IMR-90 (cell line): ENCODE results near the gene KCNMA1. TPM values are rescaled to one million over a fixed set of nuclear protein-coding genes. Genes with fewer than 3 reads are reported as not detected.

Experiments used
- ATAC-seq: fragments of 200-7000 bp; cut with Tn5 transposase; 2 replicates; pipeline ENCODE4 v1.9.1; 2020; ENCODE audit warnings: low read depth, mild to moderate bottlenecking, moderate library complexity
- BruUV-seq: library from RNA; stranded (reverse); fragments of 400-500 nt; replicated peaks from 2 replicates; lab custom pipeline; 2021; lab: Mats Ljungman, UMichigan
- CTCF ChIA-PET: fragments of 300-600 bp; formaldehyde crosslinking; extraction: SDS; loops from one replicate; lab custom pipeline; 2021; ENCODE audit warnings: antibody characterized with exemption; lab: Yijun Ruan, JAX
- POLR2A ChIA-PET: fragments of 300-600 bp; sonication (Branson Sonifier 250); formaldehyde crosslinking; loops from one replicate; lab custom pipeline; 2022; ENCODE audit warnings: antibody characterized with exemption; ENCODE audit not compliant: unreplicated experiment; lab: Charles Lee
- DNase-seq: peaks from one replicate; pipeline ENCODE4 v3.0.0; 2013
- H2AFZ ChIP-seq: replicated peaks from 2 replicates; pipeline ENCODE3; 2013; ENCODE audit warnings: low read length, mild to moderate bottlenecking; ENCODE audit not compliant: poor library complexity
- H2AK5ac ChIP-seq: 2 replicates; pipeline ENCODE4 v1.6.1; 2013; ENCODE audit warnings: low read depth, low read length, inconsistent platforms
- H2AK9ac ChIP-seq: replicated peaks from 2 replicates; pipeline ENCODE3; 2013; ENCODE audit warnings: mild to moderate bottlenecking, low read depth, low read length, moderate library complexity; ENCODE audit not compliant: poor library complexity
- H2BK120ac ChIP-seq: 2 replicates; pipeline ENCODE4 v1.6.1; 2013; ENCODE audit warnings: low read depth, low read length, inconsistent platforms
- H2BK15ac ChIP-seq: 3 replicates; pipeline ENCODE4 v1.6.1; 2013; ENCODE audit warnings: low read depth, low read length, inconsistent platforms
- H2BK20ac ChIP-seq: 2 replicates; pipeline ENCODE4 v1.6.1; 2013; ENCODE audit warnings: low read depth, mild to moderate bottlenecking, inconsistent platforms, low read length, moderate library complexity
- H2BK5ac ChIP-seq: 2 replicates; pipeline ENCODE4 v1.6.1; 2013; ENCODE audit warnings: mild to moderate bottlenecking, low read depth, low read length, inconsistent platforms; ENCODE audit not compliant: poor library complexity, severe bottlenecking
- H3K14ac ChIP-seq: replicated peaks from 2 replicates; pipeline ENCODE4 v1.6.1; 2013; ENCODE audit warnings: low read depth, low read length, inconsistent platforms
- H3K18ac ChIP-seq: 2 replicates; pipeline ENCODE4 v1.6.1; 2013; ENCODE audit warnings: low read depth, low read length, control low read depth
- H3K23ac ChIP-seq: 2 replicates; pipeline ENCODE4 v1.6.1; 2013; ENCODE audit warnings: low read depth, low read length, inconsistent platforms
- H3K27ac ChIP-seq: 2 replicates; pipeline ENCODE4 v1.5.1; 2013; ENCODE audit warnings: mild to moderate bottlenecking, control low read depth, low read length; ENCODE audit not compliant: insufficient read depth
- H3K27me3 ChIP-seq: 2 replicates; pipeline ENCODE4 v1.6.1; 2013; ENCODE audit warnings: low read length; ENCODE audit not compliant: control insufficient read depth, insufficient read depth
- H3K36me3 ChIP-seq: 2 replicates; pipeline ENCODE4 v1.6.1; 2013; ENCODE audit warnings: low read length, mixed read lengths; ENCODE audit not compliant: control insufficient read depth, insufficient read depth
- H3K4ac ChIP-seq: 2 replicates; pipeline ENCODE4 v1.6.1; 2013; ENCODE audit warnings: low read depth, low read length, inconsistent platforms
- H3K4me1 ChIP-seq: 2 replicates; pipeline ENCODE4 v1.6.1; 2013; ENCODE audit warnings: low read length, mixed read lengths; ENCODE audit not compliant: control insufficient read depth, insufficient read depth
- H3K4me2 ChIP-seq: 2 replicates; pipeline ENCODE4 v1.6.1; 2013; ENCODE audit warnings: low read depth, mild to moderate bottlenecking, control low read depth, low read length, moderate library complexity
- H3K4me3 ChIP-seq: 2 replicates; pipeline ENCODE4 v1.5.1; 2013; ENCODE audit warnings: low read depth, mild to moderate bottlenecking, control low read depth, low read length, moderate library complexity; ENCODE audit not compliant: insufficient read depth
- H3K56ac ChIP-seq: 2 replicates; pipeline ENCODE4 v1.6.1; 2013; ENCODE audit warnings: low read length, inconsistent platforms; ENCODE audit not compliant: insufficient read depth; ENCODE audit errors: extremely low read depth
- H3K79me1 ChIP-seq, 2 experiments: 2 replicates each; pipeline ENCODE4 v1.6.1; 2013; ENCODE audit warnings: low read length in 2 of 2, inconsistent platforms in 1 of 2, low read depth in 1 of 2
- H3K9ac ChIP-seq: 2 replicates; pipeline ENCODE4 v1.6.1; 2013; ENCODE audit warnings: low read depth, low read length, control low read depth
- H3K9me1 ChIP-seq: 2 replicates; pipeline ENCODE4 v1.6.1; 2013; ENCODE audit warnings: low read length, inconsistent platforms; ENCODE audit not compliant: insufficient read depth
- H3K9me3 ChIP-seq: 2 replicates; pipeline ENCODE4 v1.6.1; 2013; ENCODE audit warnings: low read length; ENCODE audit not compliant: control insufficient read depth, insufficient read depth
- H4K20me1 ChIP-seq: 2 replicates; pipeline ENCODE4 v1.6.1; 2013; ENCODE audit warnings: low read length, inconsistent platforms; ENCODE audit not compliant: insufficient read depth
- H4K5ac ChIP-seq: 2 replicates; pipeline ENCODE4 v1.6.1; 2013; ENCODE audit warnings: mild to moderate bottlenecking, low read depth, low read length, control low read depth
- H4K8ac ChIP-seq, 2 experiments: 2 replicates each; pipeline ENCODE4 v1.6.1; 2013; ENCODE audit warnings: low read depth in 2 of 2, low read length in 2 of 2, control low read depth in 1 of 2, inconsistent platforms in 1 of 2
- H4K91ac ChIP-seq: 2 replicates; pipeline ENCODE4 v1.6.1; 2013; ENCODE audit warnings: low read depth, low read length, inconsistent platforms; ENCODE audit not compliant: insufficient read depth
- BHLHE40 ChIP-seq: fragments of 150-350 bp; IDR thresholded peaks from 2 replicates; pipeline ENCODE4 v1.6.1; 2016; ENCODE audit warnings: mild to moderate bottlenecking, low read depth, low read length
- CEBPB ChIP-seq: IDR thresholded peaks from 2 replicates; pipeline ENCODE4 v1.6.1; 2012; ENCODE audit warnings: low read depth, low read length, improper control_type of control experiment
- CHD1 ChIP-seq: IDR thresholded peaks from 2 replicates; pipeline ENCODE4 v1.6.1; 2012; ENCODE audit warnings: low read depth, low read length, improper control_type of control experiment
- FOS ChIP-seq: fragments of 150-350 bp; IDR thresholded peaks from 2 replicates; pipeline ENCODE4 v1.6.1; 2016; ENCODE audit warnings: low read depth, low read length
- MAFK ChIP-seq: IDR thresholded peaks from 2 replicates; pipeline ENCODE4 v1.6.1; 2012; ENCODE audit warnings: low read depth, low read length, improper control_type of control experiment
- MXI1 ChIP-seq: IDR thresholded peaks from 2 replicates; pipeline ENCODE4 v1.6.1; 2012; ENCODE audit warnings: low read depth, mild to moderate bottlenecking, low read length, moderate library complexity, borderline replicate concordance
- NFE2L2 ChIP-seq: fragments of 150-350 bp; IDR thresholded peaks from 2 replicates; pipeline ENCODE4 v1.6.1; 2016; ENCODE audit warnings: low read depth, mild to moderate bottlenecking, low read length
- POLR2A ChIP-seq: IDR thresholded peaks from 2 replicates; pipeline ENCODE4 v1.6.1; 2012; ENCODE audit warnings: mild to moderate bottlenecking, low read depth, low read length
- RAD21 ChIP-seq: IDR thresholded peaks from 2 replicates; pipeline ENCODE4 v1.6.1; 2012; ENCODE audit warnings: low read length, improper control_type of control experiment
- RCOR1 ChIP-seq: IDR thresholded peaks from 2 replicates; pipeline ENCODE4 v1.6.1; 2012; ENCODE audit warnings: mild to moderate bottlenecking, low read length, improper control_type of control experiment; ENCODE audit not compliant: insufficient replicate concordance
- SMC3 ChIP-seq: fragments of 150-350 bp; IDR thresholded peaks from 2 replicates; pipeline ENCODE4 v1.6.1; 2016; ENCODE audit warnings: low read depth, mild to moderate bottlenecking, antibody characterized with exemption, low read length, moderate library complexity
- WGBS, 2 experiments: methylation state at CpG; one replicate each; pipeline versions ENCODE4 v1.1.5 to v1.1.7; 2013; ENCODE audit warnings: missing lambda C conversion rate in 2 of 2; ENCODE audit not compliant: insufficient read length in 1 of 2; ENCODE audit errors: extremely low coverage in 2 of 2; 5-methylcytosine and 5-hydroxymethylcytosine counted together
- dilution Hi-C: fragments of 300-500 bp; cut with HindIII; formaldehyde crosslinking; loops from one replicate; pipeline ENCODE4 v1.14.3; 2018; ENCODE audit warnings: low sequenced_read_pairs; ENCODE audit not compliant: unreplicated experiment
- in situ Hi-C: fragments of 300-500 bp; cut with MboI; formaldehyde crosslinking; loops from 3 replicates; pipeline ENCODE4 v1.14.3; 2019; ENCODE audit warnings: low sequenced_read_pairs, inconsistent platforms, mixed read lengths
- intact Hi-C: fragments of 100-400 bp; cut with micrococcal nuclease; formaldehyde crosslinking; loops from 2 replicates; pipeline ENCODE4 v1.10.0; 2022
- polyA plus RNA-seq, 3 experiments: library from polyadenylated mRNA; depleted of rRNA; stranded (reverse); fragments of >200 nt; gene quantifications; 2 replicates each; pipeline ENCODE4 v1.2.3, GENCODE V29; 2012; ENCODE audit warnings: low replicate concordance in 1 of 3
- total RNA-seq: library from RNA; depleted of rRNA; stranded (reverse); fragments of >200 nt; gene quantifications from 2 replicates; pipeline ENCODE4 v1.2.3, GENCODE V29; 2012
- TF ChIP-seq, protein P1 (sequence below): conservative IDR thresholded peaks from 2 replicates; pipeline ENCODE4 v1.5.1; 2012; ENCODE audit warnings: mild to moderate bottlenecking, low read depth, low read length, improper control_type of control experiment
- TF ChIP-seq, protein P2 (sequence below): fragments of 150-350 bp; IDR thresholded peaks from 2 replicates; pipeline ENCODE4 v1.6.1; 2016; ENCODE audit warnings: low read depth, mild to moderate bottlenecking, low read length, moderate library complexity, borderline replicate concordance

The KCNMA1 gene
- total and polyA plus RNA-seq, 2 of the 4 experiments (the other 2 are of a cell fraction): 25.6 to 29.6 TPM

DNA sequence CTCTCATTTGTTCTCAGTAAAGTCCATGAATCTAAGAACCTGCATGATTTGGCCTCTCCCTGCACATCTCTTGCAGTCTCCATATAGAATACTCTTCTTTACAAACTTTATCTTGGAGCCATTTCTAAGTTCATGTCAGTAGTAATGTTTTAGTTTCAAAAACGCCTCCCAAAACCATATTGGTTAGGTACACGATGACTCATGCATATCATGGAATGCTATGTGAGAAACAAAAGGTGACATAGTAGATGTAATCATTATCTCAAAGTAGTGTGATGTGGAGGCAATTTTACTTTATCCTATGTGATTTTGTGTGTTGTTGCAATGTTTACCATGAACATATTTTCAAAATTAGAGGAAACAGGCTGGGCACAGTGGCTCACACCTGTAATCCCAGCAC lies 520.7 kb downstream of the KCNMA1 start:
- POLR2A ChIA-PET: no interaction called here
- no peaks in the 10 kb centered on the region for H3K27me3 ChIP-seq
- H2BK120ac ChIP-seq: no peak overlapping the region
- no peaks in the 10 kb centered on the region; a peak in 1 of 4 replicates for H3K79me1 ChIP-seq
- in situ Hi-C loops: loop anchor here (10.0 kb wide), 1 partner anchor 562 kb away; no protein-coding TSS in a partner anchor
- H4K8ac ChIP-seq: no peak overlapping the region
- dilution Hi-C loops: no loop called here
- no peak for TF ChIP-seq BHLHE40
- no peak for TF ChIP-seq CEBPB
- no peak for TF ChIP-seq CHD1
- TF ChIP-seq, protein P1, sequence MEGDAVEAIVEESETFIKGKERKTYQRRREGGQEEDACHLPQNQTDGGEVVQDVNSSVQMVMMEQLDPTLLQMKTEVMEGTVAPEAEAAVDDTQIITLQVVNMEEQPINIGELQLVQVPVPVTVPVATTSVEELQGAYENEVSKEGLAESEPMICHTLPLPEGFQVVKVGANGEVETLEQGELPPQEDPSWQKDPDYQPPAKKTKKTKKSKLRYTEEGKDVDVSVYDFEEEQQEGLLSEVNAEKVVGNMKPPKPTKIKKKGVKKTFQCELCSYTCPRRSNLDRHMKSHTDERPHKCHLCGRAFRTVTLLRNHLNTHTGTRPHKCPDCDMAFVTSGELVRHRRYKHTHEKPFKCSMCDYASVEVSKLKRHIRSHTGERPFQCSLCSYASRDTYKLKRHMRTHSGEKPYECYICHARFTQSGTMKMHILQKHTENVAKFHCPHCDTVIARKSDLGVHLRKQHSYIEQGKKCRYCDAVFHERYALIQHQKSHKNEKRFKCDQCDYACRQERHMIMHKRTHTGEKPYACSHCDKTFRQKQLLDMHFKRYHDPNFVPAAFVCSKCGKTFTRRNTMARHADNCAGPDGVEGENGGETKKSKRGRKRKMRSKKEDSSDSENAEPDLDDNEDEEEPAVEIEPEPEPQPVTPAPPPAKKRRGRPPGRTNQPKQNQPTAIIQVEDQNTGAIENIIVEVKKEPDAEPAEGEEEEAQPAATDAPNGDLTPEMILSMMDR: no peak
- TF ChIP-seq MAFK: no peak
- no peak for TF ChIP-seq FOS
- TF ChIP-seq SMC3: no peak
- no peak for TF ChIP-seq NFE2L2
- TF ChIP-seq, protein P2, sequence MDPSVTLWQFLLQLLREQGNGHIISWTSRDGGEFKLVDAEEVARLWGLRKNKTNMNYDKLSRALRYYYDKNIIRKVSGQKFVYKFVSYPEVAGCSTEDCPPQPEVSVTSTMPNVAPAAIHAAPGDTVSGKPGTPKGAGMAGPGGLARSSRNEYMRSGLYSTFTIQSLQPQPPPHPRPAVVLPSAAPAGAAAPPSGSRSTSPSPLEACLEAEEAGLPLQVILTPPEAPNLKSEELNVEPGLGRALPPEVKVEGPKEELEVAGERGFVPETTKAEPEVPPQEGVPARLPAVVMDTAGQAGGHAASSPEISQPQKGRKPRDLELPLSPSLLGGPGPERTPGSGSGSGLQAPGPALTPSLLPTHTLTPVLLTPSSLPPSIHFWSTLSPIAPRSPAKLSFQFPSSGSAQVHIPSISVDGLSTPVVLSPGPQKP: no peak
- no peak for TF ChIP-seq MXI1
- no peak for TF ChIP-seq POLR2A
- no peak for TF ChIP-seq RCOR1
- TF ChIP-seq RAD21: no peak
- H3K9me3 ChIP-seq: no peaks in the 10 kb centered on the region
- intact Hi-C loops: loop anchor here (10.0 kb wide), 2 partner anchors 682 to 1082 kb away; no protein-coding TSS in a partner anchor
- no peak overlapping the region for H3K18ac ChIP-seq
- no peak overlapping the region for H2AK5ac ChIP-seq
- H3K9me1 ChIP-seq: peaks cover 4% of the 10 kb centered on the region; the same call in 1 of the 2 replicates
- no peak overlapping the region for H3K4me3 ChIP-seq
- H2AFZ ChIP-seq: no peak overlapping the region
- no peak overlapping the region for H4K5ac ChIP-seq
- WGBS, 2 experiments: no CpG with 5 or more reads among the region's 2 CpGs
- H4K20me1 ChIP-seq: no peaks in the 10 kb centered on the region
- peaks cover 3% of the 10 kb centered on the region for H3K4me1 ChIP-seq
- CTCF ChIA-PET: no interaction called here
- no peak overlapping the region for H3K4ac ChIP-seq
- no peak overlapping the region for H2AK9ac ChIP-seq
- H3K14ac ChIP-seq: no peak overlapping the region
- no peak overlapping the region for H2BK20ac ChIP-seq
- H2BK15ac ChIP-seq: no peak overlapping the region
- no peak overlapping the region for H3K9ac ChIP-seq
- ATAC-seq: no peak
- no peak overlapping the region for H3K23ac ChIP-seq
- H3K4me2 ChIP-seq: no peak overlapping the region
- H3K27ac ChIP-seq: no peak overlapping the region
- BruUV-seq: no TSS peak
- H2BK5ac ChIP-seq: no peak overlapping the region
- no peak overlapping the region for H4K91ac ChIP-seq
- no peaks in the 10 kb centered on the region for H3K36me3 ChIP-seq
- H3K56ac ChIP-seq: no peak overlapping the region
- no peak for DNase-seq
